ENCODE data around the gene IRAK4. TPM values are rescaled to one million over a fixed set of nuclear protein-coding genes. Genes with fewer than 3 reads are reported as not detected.

Gene IRAK4
- total RNA-seq (10 to 100 TPM in 8 of 9 donors, 1 to 10 TPM in 1; 9.8 to 25.6 (median 12.4) TPM), polyA plus RNA-seq (10 to 100 TPM; 10.6 to 11.4 (median 10.8) TPM)
- long read RNA-seq, donor 1, partial matches to known transcripts = 0 of 2 reads
- long read RNA-seq, donor 1, other reads (novel, unspliced or antisense) = 0 of 2 reads
- long read RNA-seq, donor 2, partial matches to known transcripts = 7 of 7 reads
- long read RNA-seq, donor 2, other reads (novel, unspliced or antisense) = 0 of 7 reads
- long read RNA-seq, donor 3, full-length matches to known transcripts = 1 of 1 reads
- long read RNA-seq, donor 3, partial matches to known transcripts = 0 of 1 reads
- long read RNA-seq, donor 3, other reads (novel, unspliced or antisense) = 0 of 1 reads
- long read RNA-seq, donor 4, full-length matches to known transcripts = 2 of 8 reads
- long read RNA-seq, donor 4, partial matches to known transcripts = 2 of 8 reads
- long read RNA-seq, donor 4, other reads (novel, unspliced or antisense) = 4 of 8 reads
- long read RNA-seq, donor 5, full-length matches to known transcripts = 4 of 8 reads
- long read RNA-seq, donor 5, partial matches to known transcripts = 1 of 8 reads
- long read RNA-seq, donor 5, other reads (novel, unspliced or antisense) = 3 of 8 reads
- long read RNA-seq, donor 6, partial matches to known transcripts = 1 of 2 reads
- long read RNA-seq, donor 6, other reads (novel, unspliced or antisense) = 1 of 2 reads
- long read RNA-seq, donor 7, full-length matches to known transcripts = 1 of 1 reads
- long read RNA-seq, donor 7, partial matches to known transcripts = 0 of 1 reads
- long read RNA-seq, donor 7, other reads (novel, unspliced or antisense) = 0 of 1 reads
- long read RNA-seq, donor 8, full-length matches to known transcripts = 3 of 3 reads
- long read RNA-seq, donor 8, partial matches to known transcripts = 0 of 3 reads
- long read RNA-seq, donor 8, other reads (novel, unspliced or antisense) = 0 of 3 reads
- long read RNA-seq, donor 9, partial matches to known transcripts = 0 of 1 reads
- long read RNA-seq, donor 9, other reads (novel, unspliced or antisense) = 0 of 1 reads
- long read RNA-seq, donor 10 = 0 reads

- no peaks in the 10 kb centered on the region for H3K9me3 ChIP-seq (replicated peaks in 1 of 3)
- TF ChIP-seq POLR2A (IDR thresholded peaks at IDR 0.05) = peak; percentile 72 to 73
- TF ChIP-seq CTCF (IDR thresholded peaks at IDR 0.05) = peak in 5 of 6 experiments; percentile 41 to 54 (median 45)
- intact Hi-C loops (cut with DNase I) = no loop called here
- H3K4me1 ChIP-seq (replicated peaks in 1 of 2) = peaks cover 0 to 36% of the 10 kb centered on the region in 2 donors
- 0 to 1% (median 1%) methylated on average over 14 to 54 of the region's 54 CpGs for WGBS, 4 donors
- H3K36me3 ChIP-seq (replicated peaks in 1 of 2) = no peaks in the 10 kb centered on the region
- DNase-seq = peak; percentile 92 to 98 (median 96)
- H3K27ac ChIP-seq = peak within 1 kb of the TSS; percentile 73 to 88 (median 78)
- H3K4me3 ChIP-seq = peak within 1 kb of the TSS; percentile 2 to 85 (median 62)
- no peaks in the 10 kb centered on the region for H3K27me3 ChIP-seq
Observed at GRCh38 chr12:43758728-43759563, at the start of gene IRAK4, which contains the start of gene PUS7L. Gene IRAK4 (plus strand): TSS chr12:43758951. CDS start chr12:43768112, 9,161 bp downstream. Gene PUS7L (minus strand): TSS chr12:43758790. CDS start chr12:43755245, 3,545 bp downstream.

- H3K27me3 ChIP-seq = peaks cover 5% of the 10 kb centered on the region
- no peaks in the 10 kb centered on the region for H3K9me3 ChIP-seq (replicated peaks in 1 of 3)
- no peak for DNase-seq
- intact Hi-C loops (cut with DNase I) = no loop called here
- 69 to 80% (median 72%) methylated on average over 2 of the region's 2 CpGs for WGBS, 4 donors
- H3K4me1 ChIP-seq (replicated peaks in 1 of 2) = no peaks in the 10 kb centered on the region
- TF ChIP-seq CTCF (IDR thresholded peaks at IDR 0.05) = no peak
- no peak for TF ChIP-seq POLR2A (IDR thresholded peaks at IDR 0.05)
- no peak overlapping the region for H3K27ac ChIP-seq
- no peak overlapping the region for H3K4me3 ChIP-seq
- H3K36me3 ChIP-seq (replicated peaks in 1 of 2) = no peaks in the 10 kb centered on the region
Observed at GRCh38 chr12:43711348-43711747, 47.4 kb upstream of the IRAK4 start.

- Histone ChIP-seq H3K9me3 (replicated peaks in 1 of 3) (no peaks in the 10 kb centered on the region), H3K4me3 (no peak overlapping the region), H3K27me3 (no peaks in the 10 kb centered on the region), H3K4me1 (replicated peaks in 1 of 2) (no peaks in the 10 kb centered on the region), H3K36me3 (replicated peaks in 1 of 2) (no peaks in the 10 kb centered on the region), H3K27ac (no peak overlapping the region)
- DNase-seq = no peak
- TF ChIP-seq POLR2A (IDR thresholded peaks at IDR 0.05) (no peak), CTCF (IDR thresholded peaks at IDR 0.05) (no peak)
- intact Hi-C loops (cut with DNase I) = no loop called here
Observed at GRCh38 chr12:43722621-43723020, 36.1 kb upstream of the IRAK4 start.
